Uterus (tissue), 2 donors: ENCODE results near the gene IMMP1L.

Experiments used
- CTCF ChIP-seq, 4 experiments: fragments of 200-600 bp in 2 of 4; fragments of 450-650 bp in 2 of 4; sonication (generic) in 2 of 4; IDR thresholded peaks; one replicate each; pipeline ENCODE4 v1.5.1; 2016 to 2019; ENCODE audit warnings: antibody characterized with exemption in 4 of 4, mild to moderate bottlenecking in 2 of 4, moderate library complexity in 1 of 4
- POLR2A ChIP-seq, 2 donors: fragments of 450-650 bp; IDR thresholded peaks; one replicate each; pipeline ENCODE4 v1.6.1; 2016; ENCODE audit warnings: antibody characterized with exemption in 2 of 2, mild to moderate bottlenecking in 1 of 2, moderate library complexity in 1 of 2

- TF ChIP-seq POLR2A (IDR thresholded peaks at IDR 0.05) (no peak), CTCF (IDR thresholded peaks at IDR 0.05) (no peak)
Observed at GRCh38 chr11:31442086-31442485, 67.3 kb downstream of the IMMP1L start.
